Thyroid gland (tissue), 4 donors: ENCODE measurements around the gene PRKCH. TPM values are rescaled to one million over a fixed set of nuclear protein-coding genes. Genes with fewer than 3 reads are reported as not detected.

Experiments used
- DNase-seq, 2 donors: peaks; one replicate each; pipeline ENCODE4 v3.0.0-alpha.2; 2019
- H3K27ac ChIP-seq, 3 donors: fragments of 200-600 bp; sonication (generic); 1 replicate in 2 of 3; 2 replicates in 1 of 3; pipeline ENCODE4 v1.5.1; 2016 to 2019; ENCODE audit warnings: mild to moderate bottlenecking in 1 of 3, moderate library complexity in 1 of 3
- H3K27me3 ChIP-seq: fragments of 200-600 bp; sonication (generic); one replicate; pipeline ENCODE4 v1.5.1; 2019
- H3K36me3 ChIP-seq, 2 donors: fragments of 200-600 bp; sonication (generic); one replicate each; pipeline ENCODE4 v1.5.1; 2016 to 2019
- H3K4me1 ChIP-seq, 2 donors: fragments of 200-600 bp; sonication (generic); one replicate each; pipeline ENCODE4 v1.5.1; 2017 to 2019
- H3K4me3 ChIP-seq, 3 donors: fragments of 200-600 bp; sonication (generic); replicated peaks in 1 of 3; 1 replicate in 2 of 3; 2 replicates in 1 of 3; pipeline ENCODE4 v1.5.1; 2016; ENCODE audit warnings: mild to moderate bottlenecking in 1 of 3
- H3K9me3 ChIP-seq: fragments of 200-600 bp; sonication (generic); one replicate; pipeline ENCODE4 v1.5.1; 2017
- CTCF ChIP-seq, 6 experiments: fragments of 200-600 bp in 3 of 6; fragments of 450-650 bp in 3 of 6; sonication (generic) in 3 of 6; IDR thresholded peaks; one replicate each; pipeline ENCODE4 v1.5.1; 2016 to 2019; ENCODE audit warnings: antibody characterized with exemption in 6 of 6, mild to moderate bottlenecking in 2 of 6, inconsistent platforms in 1 of 6, moderate library complexity in 1 of 6
- POLR2A ChIP-seq, 2 donors: fragments of 450-650 bp; IDR thresholded peaks; one replicate each; pipeline ENCODE4 v1.6.1; 2017; ENCODE audit warnings: antibody characterized with exemption in 2 of 2, mild to moderate bottlenecking in 2 of 2, moderate library complexity in 1 of 2
- WGBS, 2 donors: methylation state at CpG; one replicate each; pipeline ENCODE4 v1.1.5; 2017; 5-methylcytosine and 5-hydroxymethylcytosine counted together
- intact Hi-C: fragments of 100-400 bp; cut with DNase I; formaldehyde crosslinking; loops from one replicate; pipeline ENCODE4 v1.15.1; 2023
- total RNA-seq, 4 donors: library from RNA; depleted of rRNA; stranded (reverse); fragments of >200 nt; gene quantifications; one replicate each; pipeline ENCODE4 v1.2.3, GENCODE V29; 2016

The PRKCH gene
- total RNA-seq, 4 donors from 2014 or later: 34.0 to 68.7 (median 49.8) TPM

- intact Hi-C loops: no loop called here
- WGBS, 2 donors: 44 to 49% methylated on average over 13 of the region's 13 CpGs
- Histone ChIP-seq H3K36me3 (no peaks in the 10 kb centered on the region), H3K27me3 (no peaks in the 10 kb centered on the region), H3K9me3 (no peaks in the 10 kb centered on the region), H3K27ac (peak overlapping the region; percentile 89 to 94 (median 91)), H3K4me3 (no peak overlapping the region), H3K4me1 (peaks cover 58 to 85% of the 10 kb centered on the region in 2 donors)
- no peak for DNase-seq
- TF ChIP-seq POLR2A (IDR thresholded peaks at IDR 0.05) (no peak), CTCF (IDR thresholded peaks at IDR 0.05) (peak in 1 of 6 experiments; percentile 44)
Observed at GRCh38 chr14:61567838-61568571, 246.6 kb downstream of the PRKCH start.

GRCh38 chr14:61568572-61569011 is 247.2 kb downstream of the PRKCH start:
- WGBS, 2 donors: 26 to 34% methylated on average over 7 to 14 of the region's 34 CpGs
- Histone ChIP-seq H3K27ac (peak overlapping the region; percentile 89 to 94 (median 91)), H3K27me3 (no peaks in the 10 kb centered on the region), H3K4me3 (no peak overlapping the region), H3K36me3 (no peaks in the 10 kb centered on the region), H3K4me1 (peaks cover 52 to 80% of the 10 kb centered on the region in 2 donors), H3K9me3 (no peaks in the 10 kb centered on the region)
- TF ChIP-seq CTCF (IDR thresholded peaks at IDR 0.05): peak in 3 of 6 experiments; percentile 24 to 42 (median 36)
- TF ChIP-seq POLR2A (IDR thresholded peaks at IDR 0.05): peak in 1 of 2 donors; percentile 81
- intact Hi-C loops: no loop called here
- DNase-seq: peak; percentile 95

- peaks cover 52 to 80% of the 10 kb centered on the region in 2 donors for H3K4me1 ChIP-seq
- TF ChIP-seq POLR2A (IDR thresholded peaks at IDR 0.05) (no peak), CTCF (IDR thresholded peaks at IDR 0.05) (no peak)
- DNase-seq: no peak
- H3K4me3 ChIP-seq: no peak overlapping the region
- peak overlapping the region; percentile 89 to 94 (median 91) for H3K27ac ChIP-seq
- intact Hi-C loops: no loop called here
- H3K27me3 ChIP-seq: no peaks in the 10 kb centered on the region
- 59 to 65% methylated on average over 1 of the region's 1 CpG for WGBS, 2 donors
- no peaks in the 10 kb centered on the region for H3K36me3 ChIP-seq
- H3K9me3 ChIP-seq: no peaks in the 10 kb centered on the region
Observed at GRCh38 chr14:61569308-61569707, 247.9 kb downstream of the PRKCH start.

GRCh38 chr14:61569812-61570548 is 248.6 kb downstream of the PRKCH start:
- no peaks in the 10 kb centered on the region for H3K9me3 ChIP-seq
- H3K4me1 ChIP-seq: peaks cover 45 to 75% of the 10 kb centered on the region in 2 donors
- H3K4me3 ChIP-seq: no peak overlapping the region
- H3K27me3 ChIP-seq: no peaks in the 10 kb centered on the region
- 61 to 62% methylated on average over 9 of the region's 9 CpGs for WGBS, 2 donors
- DNase-seq: peak; percentile 36 to 44
- peak overlapping the region; percentile 89 to 94 (median 91) for H3K27ac ChIP-seq
- TF ChIP-seq POLR2A (IDR thresholded peaks at IDR 0.05): no peak
- no peak for TF ChIP-seq CTCF (IDR thresholded peaks at IDR 0.05)
- intact Hi-C loops: no loop called here
- H3K36me3 ChIP-seq: no peaks in the 10 kb centered on the region
